K562 (cell line): ENCODE results near the gene NEURL4. TPM values are rescaled to one million over a fixed set of nuclear protein-coding genes. Genes with fewer than 3 reads are reported as not detected.

ENCODE experiments used
- ATF2 ChIP-seq: sonication (generic); formaldehyde crosslinking; IDR thresholded peaks from 2 replicates; pipeline ENCODE4 v1.8.1; 2022; ENCODE audit warnings: missing genetic modification reagents
- BACH1 ChIP-seq: fragments of 200-800 bp; sonication (Bioruptor generic); IDR thresholded peaks from 2 replicates; pipeline ENCODE4 v1.6.1; 2016; ENCODE audit warnings: missing genetic modification characterization, missing compliant biosample characterization
- E4F1 ChIP-seq: fragments of 250-450 bp; sonication (Bioruptor Pico); IDR thresholded peaks from 2 replicates; pipeline ENCODE4 v1.5.0; 2021; ENCODE audit warnings: mild to moderate bottlenecking, borderline replicate concordance
- GABPB2 ChIP-seq: fragments of 250-450 bp; sonication (Bioruptor Pico); conservative IDR thresholded peaks from 2 replicates; pipeline ENCODE4 v1.5.1; 2021; ENCODE audit warnings: mild to moderate bottlenecking
- GTF2E2 ChIP-seq: fragments of 200-800 bp; sonication (Bioruptor generic); IDR thresholded peaks from 2 replicates; pipeline ENCODE4 v1.6.1; 2016; ENCODE audit warnings: missing genetic modification characterization, missing compliant biosample characterization
- HDAC8 ChIP-seq: fragments of 450-650 bp; IDR thresholded peaks from 2 replicates; pipeline ENCODE4 v1.6.1; 2016; ENCODE audit warnings: mild to moderate bottlenecking, missing genetic modification characterization, moderate library complexity, missing compliant biosample characterization
- KDM2B ChIP-seq: fragments of 250-450 bp; sonication (Bioruptor Pico); IDR thresholded peaks from 2 replicates; pipeline ENCODE4 v1.8.0; 2021; ENCODE audit warnings: mild to moderate bottlenecking, moderate library complexity
- MAZ ChIP-seq, 2 experiments: fragments of 450-650 bp in 1 of 2; sonication (generic) in 1 of 2; formaldehyde crosslinking; IDR thresholded peaks in 1 of 2; conservative IDR thresholded peaks in 1 of 2; 2 replicates each; pipeline versions ENCODE4 v1.4.0 to v1.5.0; 2020; ENCODE audit warnings: mild to moderate bottlenecking in 1 of 2, missing genetic modification reagents in 1 of 2
- NCOA1 ChIP-seq: fragments of 450-650 bp; IDR thresholded peaks from 2 replicates; pipeline ENCODE4 v1.6.1; 2016; ENCODE audit warnings: low read depth
- SMC3 ChIP-seq: conservative IDR thresholded peaks from 2 replicates; pipeline ENCODE4 v1.6.1; 2011; ENCODE audit warnings: low read depth, low read length, improper control_type of control experiment; ENCODE audit not compliant: insufficient read depth
- ZBTB11 ChIP-seq, 3 experiments: fragments of 200-800 bp in 1 of 3; fragments of 250-450 bp in 1 of 3; fragments of 450-650 bp in 1 of 3; sonication (Bioruptor Pico) in 1 of 3; sonication (Bioruptor generic) in 1 of 3; formaldehyde crosslinking in 1 of 3; IDR thresholded peaks; 2 replicates each; pipeline versions ENCODE4 v1.6.1 to v1.8.0; 2016 to 2022; ENCODE audit warnings: mild to moderate bottlenecking in 2 of 3, missing genetic modification characterization in 2 of 3, missing compliant biosample characterization in 1 of 3, moderate library complexity in 1 of 3
- ZNF263 ChIP-seq: sonication (generic); formaldehyde crosslinking; IDR thresholded peaks from 2 replicates; pipeline ENCODE4 v1.8.0; 2022; ENCODE audit warnings: mild to moderate bottlenecking, missing genetic modification reagents, borderline replicate concordance
- ZNF551 ChIP-seq: fragments of 250-450 bp; sonication (Bioruptor Pico); IDR thresholded peaks from 2 replicates; pipeline ENCODE4 v1.5.0; 2021; ENCODE audit warnings: mild to moderate bottlenecking, moderate library complexity
- ZSCAN32 ChIP-seq: fragments of 450-650 bp; formaldehyde crosslinking; IDR thresholded peaks from 2 replicates; pipeline ENCODE4 v1.4.0; 2020; ENCODE audit warnings: mild to moderate bottlenecking, moderate library complexity
- polyA plus RNA-seq, 8 experiments: library from polyadenylated mRNA; depleted of rRNA in 4 of 8; stranded (reverse) in 5 of 8; unstranded in 3 of 8; fragments of >200 nt; fragmentation: Nextera tagmentation in 2 of 8; fragmentation: Illumina TruSeq in 1 of 8; extraction: Ambion mirVana in 2 of 8; extraction: Trizol in 1 of 8; gene quantifications; 2 replicates each; pipeline versions ENCODE4 v1.2.1 to v1.2.3, GENCODE V29; 2011 to 2014; ENCODE audit warnings: inconsistent platforms in 1 of 8, missing spikeins in 1 of 8
- total RNA-seq, 7 experiments: library from RNA; depleted of rRNA in 6 of 7; stranded (reverse); fragments of >200 nt in 6 of 7; fragmentation: Illumina TruSeq in 2 of 7; extraction: Trizol in 2 of 7; gene quantifications; 2 replicates each; pipeline versions ENCODE4 v1.2.1 to v1.2.3, GENCODE V29; 2011 to 2021; ENCODE audit warnings: low replicate concordance in 1 of 7
- TF ChIP-seq, protein P1 (sequence below): sonication (generic); formaldehyde crosslinking; IDR thresholded peaks from 2 replicates; pipeline ENCODE4 v1.9.0; 2022; ENCODE audit warnings: mild to moderate bottlenecking, missing genetic modification reagents

Gene NEURL4
- total and polyA plus RNA-seq, 9 of the 15 experiments (the other 6 are each of a cell fraction or from before 2014, with no cell fraction given), result 0.08 to 37.4 (median 11.5) TPM

DNA sequence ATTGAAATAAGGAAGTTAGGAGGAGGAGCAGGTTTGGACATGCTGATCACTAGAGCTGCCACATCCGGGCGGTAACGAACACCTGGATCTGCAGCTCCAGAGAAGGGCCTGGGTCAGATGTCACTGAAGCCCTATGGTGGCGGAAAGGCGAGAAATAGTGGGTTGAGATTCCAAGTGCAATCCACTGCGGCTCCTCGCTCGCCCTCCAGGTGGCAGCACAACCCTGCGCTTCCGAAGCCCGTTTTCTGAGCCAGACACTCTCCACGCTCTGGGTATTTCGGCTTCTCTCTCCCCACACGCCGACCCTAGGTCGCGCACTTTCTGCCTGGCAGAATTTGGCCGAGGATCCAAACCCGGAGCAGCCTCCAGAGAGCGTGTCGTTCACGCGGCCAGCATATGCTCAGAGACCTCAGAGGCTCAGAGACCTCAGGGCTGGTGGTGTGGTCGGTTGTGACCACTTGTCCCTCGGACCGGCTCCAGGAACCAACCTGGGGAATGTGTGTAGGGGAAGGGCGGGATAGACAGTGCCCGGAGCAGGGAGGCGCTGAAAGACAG is 48.5 kb downstream of the NEURL4 start (continued):
- TF ChIP-seq E4F1, result no peak
- TF ChIP-seq GABPB2 (CRISPR knock-in tag), result no peak
- no peak for TF ChIP-seq BACH1
- TF ChIP-seq MAZ (CRISPR knock-in tag; conservative IDR thresholded peaks at IDR 0.05 in 1 of 2, IDR thresholded peaks at IDR 0.05 in 1 of 2), result no peak; a peak in 2 of 4 replicates
- TF ChIP-seq, protein P1, sequence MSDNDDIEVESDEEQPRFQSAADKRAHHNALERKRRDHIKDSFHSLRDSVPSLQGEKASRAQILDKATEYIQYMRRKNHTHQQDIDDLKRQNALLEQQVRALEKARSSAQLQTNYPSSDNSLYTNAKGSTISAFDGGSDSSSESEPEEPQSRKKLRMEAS, result peak; percentile 89
- peak; percentile 88 for TF ChIP-seq SMC3
- no peak for TF ChIP-seq GTF2E2
- TF ChIP-seq ATF2 (CRISPR knock-in tag), result no peak
- peak; percentile 44; the same call in 1 of the 2 replicates for TF ChIP-seq ZNF263 (CRISPR knock-in tag)
- TF ChIP-seq ZBTB11 (CRISPR knock-in tag; IDR thresholded peaks at IDR 0.05), result no peak; a peak in 1 of 6 replicates
- TF ChIP-seq NCOA1, result no peak
- TF ChIP-seq KDM2B (CRISPR knock-in tag), result no peak
- no peak for TF ChIP-seq ZSCAN32 (CRISPR knock-in tag)
- TF ChIP-seq HDAC8, result no peak
- TF ChIP-seq ZNF551, result no peak
